ENCODE data around the gene ASPHD2.

ASPHD2 gene

GRCh38 chr22:26447584-26448329, 18.7 kb downstream of the ASPHD2 start:
- DNase-seq = no peak

GRCh38 chr22:26448334-26448733, 19.3 kb downstream of the ASPHD2 start:
- DNase-seq = no peak

GRCh38 chr22:26448941-26449340, 19.9 kb downstream of the ASPHD2 start:
- DNase-seq = no peak

GRCh38 chr22:26450453-26451185, 21.6 kb downstream of the ASPHD2 start:
- no peak for DNase-seq

GRCh38 chr22:26452236-26453016, 23.4 kb downstream of the ASPHD2 start:
- no peak for DNase-seq

GRCh38 chr22:26453216-26453615, 24.2 kb downstream of the ASPHD2 start:
- DNase-seq = no peak

GRCh38 chr22:26453812-26454500, 24.9 kb downstream of the ASPHD2 start:
- DNase-seq = no peak

- DNase-seq = no peak
Observed at GRCh38 chr22:26457661-26458272, 28.7 kb downstream of the ASPHD2 start.

GRCh38 chr22:26460202-26460601, 31.1 kb downstream of the ASPHD2 start:
- DNase-seq = no peak

- DNase-seq = peak; percentile 43
Observed at GRCh38 chr22:26461188-26461810, 32.2 kb downstream of the ASPHD2 start.

GRCh38 chr22:26462051-26462450, 33.0 kb downstream of the ASPHD2 start:
- no peak for DNase-seq

- DNase-seq = no peak
Observed at GRCh38 chr22:26462641-26463040, 33.6 kb downstream of the ASPHD2 start.

GRCh38 chr22:26463101-26463661, 34.1 kb downstream of the ASPHD2 start:
- no peak for DNase-seq

GRCh38 chr22:26463688-26464087, 34.6 kb downstream of the ASPHD2 start:
- no peak for DNase-seq

GRCh38 chr22:26464312-26464711, 35.3 kb downstream of the ASPHD2 start:
- no peak for DNase-seq

GRCh38 chr22:26466196-26466595, 37.1 kb downstream of the ASPHD2 start:
- no peak for DNase-seq

GRCh38 chr22:26470807-26471206, 41.7 kb downstream of the ASPHD2 start:
- no peak for DNase-seq

- DNase-seq = no peak
Observed at GRCh38 chr22:26471522-26471921, 42.5 kb downstream of the ASPHD2 start.

GRCh38 chr22:26474682-26475081, 45.6 kb downstream of the ASPHD2 start:
- peak; percentile 64 for DNase-seq

- no peak for DNase-seq
Observed at GRCh38 chr22:26476705-26477340, 47.8 kb downstream of the ASPHD2 start.

- DNase-seq = peak; percentile 37
Observed at GRCh38 chr22:26477341-26477731, 48.3 kb downstream of the ASPHD2 start.
